Astrocyte (in vitro differentiated cells and primary cell): ENCODE measurements around the gene NPIPA7.
"Not testable (repeated sequence)": the region's sequence is repeated elsewhere in the genome, so short reads cannot be mapped to it uniquely, and the experiment has no call there.

Source experiments
- EZH2 ChIP-seq: IDR thresholded peaks from 2 replicates; pipeline ENCODE4 v1.6.1; 2012; ENCODE audit warnings: mild to moderate bottlenecking, low read length, inconsistent platforms; ENCODE audit not compliant: insufficient read depth
- TF ChIP-seq, protein P1 (sequence below): IDR thresholded peaks from 2 replicates; pipeline ENCODE4 v1.5.1; 2011; ENCODE audit warnings: low read depth, mild to moderate bottlenecking, inconsistent platforms, low read length, moderate library complexity; ENCODE audit not compliant: insufficient read depth

DNA sequence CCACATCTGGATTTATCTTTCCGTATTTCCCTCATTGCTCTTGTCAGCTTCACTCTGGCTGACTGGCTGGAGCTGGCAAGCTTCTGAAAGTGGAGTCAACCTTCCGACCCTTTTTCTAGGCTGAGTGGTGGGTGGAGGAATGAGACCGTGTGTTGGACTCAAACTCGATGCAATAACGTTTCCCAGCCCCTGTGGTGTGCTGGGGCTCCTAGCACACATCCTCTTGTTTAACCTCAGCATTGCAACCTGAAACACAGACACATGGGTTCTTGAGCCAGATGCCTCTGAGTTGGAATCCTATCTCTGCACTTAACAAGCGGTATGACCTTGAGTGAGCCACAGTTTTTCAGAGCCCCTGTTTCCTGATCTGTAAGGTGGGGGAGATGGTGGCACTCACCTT is 29.5 kb downstream of the NPIPA7 start:
- TF ChIP-seq, protein P1, sequence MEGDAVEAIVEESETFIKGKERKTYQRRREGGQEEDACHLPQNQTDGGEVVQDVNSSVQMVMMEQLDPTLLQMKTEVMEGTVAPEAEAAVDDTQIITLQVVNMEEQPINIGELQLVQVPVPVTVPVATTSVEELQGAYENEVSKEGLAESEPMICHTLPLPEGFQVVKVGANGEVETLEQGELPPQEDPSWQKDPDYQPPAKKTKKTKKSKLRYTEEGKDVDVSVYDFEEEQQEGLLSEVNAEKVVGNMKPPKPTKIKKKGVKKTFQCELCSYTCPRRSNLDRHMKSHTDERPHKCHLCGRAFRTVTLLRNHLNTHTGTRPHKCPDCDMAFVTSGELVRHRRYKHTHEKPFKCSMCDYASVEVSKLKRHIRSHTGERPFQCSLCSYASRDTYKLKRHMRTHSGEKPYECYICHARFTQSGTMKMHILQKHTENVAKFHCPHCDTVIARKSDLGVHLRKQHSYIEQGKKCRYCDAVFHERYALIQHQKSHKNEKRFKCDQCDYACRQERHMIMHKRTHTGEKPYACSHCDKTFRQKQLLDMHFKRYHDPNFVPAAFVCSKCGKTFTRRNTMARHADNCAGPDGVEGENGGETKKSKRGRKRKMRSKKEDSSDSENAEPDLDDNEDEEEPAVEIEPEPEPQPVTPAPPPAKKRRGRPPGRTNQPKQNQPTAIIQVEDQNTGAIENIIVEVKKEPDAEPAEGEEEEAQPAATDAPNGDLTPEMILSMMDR = not testable (repeated sequence)
- TF ChIP-seq EZH2 = not testable (repeated sequence)
